ENCODE data around the gene CERS5. TPM values are rescaled to one million over a fixed set of nuclear protein-coding genes. Genes with fewer than 3 reads are reported as not detected.

CERS5 gene
- total RNA-seq, 1 experiment from 2014 or later = 28.2 TPM

- H3K27ac Mint-ChIP-seq (ENCODE audit: unreplicated experiment) = no peak overlapping the region
- intact Hi-C loops (cut with micrococcal nuclease; ENCODE audit: unreplicated experiment) = no loop called here
- no peak for DNase-seq
- TF ChIP-seq CTCF (IDR thresholded peaks at IDR 0.05; ENCODE audit: unreplicated experiment) = no peak
- no TSS peak for BruUV-seq (replicated peaks)
- H3K27me3 Mint-ChIP-seq (ENCODE audit: unreplicated experiment) = peaks cover 17% of the 10 kb centered on the region
- H3K9me3 Mint-ChIP-seq (ENCODE audit: low read depth, unreplicated experiment) = no peaks in the 10 kb centered on the region
- no peak overlapping the region for H3K4me3 Mint-ChIP-seq (ENCODE audit: low read depth, unreplicated experiment)
- CTCF ChIA-PET = no interaction called here
- H3K36me3 Mint-ChIP-seq (ENCODE audit: insufficient read depth, unreplicated experiment) = peaks cover 15% of the 10 kb centered on the region
- peaks cover 11% of the 10 kb centered on the region for H3K4me1 Mint-ChIP-seq (ENCODE audit: low read depth, unreplicated experiment)
Observed at GRCh38 chr12:50100561-50100960, 66.6 kb downstream of the CERS5 start.

- H3K4me1 Mint-ChIP-seq (ENCODE audit: low read depth, unreplicated experiment) = peaks cover 11% of the 10 kb centered on the region
- peaks cover 6% of the 10 kb centered on the region for H3K27me3 Mint-ChIP-seq (ENCODE audit: unreplicated experiment)
- CTCF ChIA-PET = no interaction called here
- no peak overlapping the region for H3K27ac Mint-ChIP-seq (ENCODE audit: unreplicated experiment)
- no peak for DNase-seq
- no TSS peak for BruUV-seq (replicated peaks)
- intact Hi-C loops (cut with micrococcal nuclease; ENCODE audit: unreplicated experiment) = no loop called here
- no peaks in the 10 kb centered on the region for H3K9me3 Mint-ChIP-seq (ENCODE audit: low read depth, unreplicated experiment)
- peaks cover 19% of the 10 kb centered on the region for H3K36me3 Mint-ChIP-seq (ENCODE audit: insufficient read depth, unreplicated experiment)
- no peak for TF ChIP-seq CTCF (IDR thresholded peaks at IDR 0.05; ENCODE audit: unreplicated experiment)
- H3K4me3 Mint-ChIP-seq (ENCODE audit: low read depth, unreplicated experiment) = no peak overlapping the region
Observed at GRCh38 chr12:50099302-50100008, 67.7 kb downstream of the CERS5 start.

- H3K4me1 Mint-ChIP-seq (ENCODE audit: low read depth, unreplicated experiment) = no peaks in the 10 kb centered on the region
- no TSS peak for BruUV-seq (replicated peaks)
- no peaks in the 10 kb centered on the region for H3K27me3 Mint-ChIP-seq (ENCODE audit: unreplicated experiment)
- intact Hi-C loops (cut with micrococcal nuclease; ENCODE audit: unreplicated experiment) = no loop called here
- DNase-seq = no peak
- no peaks in the 10 kb centered on the region for H3K9me3 Mint-ChIP-seq (ENCODE audit: low read depth, unreplicated experiment)
- no peak overlapping the region for H3K4me3 Mint-ChIP-seq (ENCODE audit: low read depth, unreplicated experiment)
- CTCF ChIA-PET = no interaction called here
- H3K36me3 Mint-ChIP-seq (ENCODE audit: insufficient read depth, unreplicated experiment) = peaks cover 19% of the 10 kb centered on the region
- no peak for TF ChIP-seq CTCF (IDR thresholded peaks at IDR 0.05; ENCODE audit: unreplicated experiment)
- no peak overlapping the region for H3K27ac Mint-ChIP-seq (ENCODE audit: unreplicated experiment)
Observed at GRCh38 chr12:50097952-50098351, 69.2 kb downstream of the CERS5 start.

- Mint-ChIP-seq H3K4me1 (ENCODE audit: low read depth, unreplicated experiment) (peaks cover 14% of the 10 kb centered on the region), H3K9me3 (ENCODE audit: low read depth, unreplicated experiment) (no peaks in the 10 kb centered on the region), H3K27ac (ENCODE audit: unreplicated experiment) (no peak overlapping the region), H3K4me3 (ENCODE audit: low read depth, unreplicated experiment) (no peak overlapping the region), H3K36me3 (ENCODE audit: insufficient read depth, unreplicated experiment) (peaks cover 21% of the 10 kb centered on the region), H3K27me3 (ENCODE audit: unreplicated experiment) (no peaks in the 10 kb centered on the region)
- no TSS peak for BruUV-seq (replicated peaks)
- TF ChIP-seq CTCF (IDR thresholded peaks at IDR 0.05; ENCODE audit: unreplicated experiment) = no peak
- CTCF ChIA-PET = interaction anchor here (0.7 kb wide), 1 partner anchor 86 kb away, joined by 3 read pairs; no protein-coding TSS in a partner anchor
- DNase-seq = no peak
- intact Hi-C loops (cut with micrococcal nuclease; ENCODE audit: unreplicated experiment) = no loop called here
Observed at GRCh38 chr12:50090391-50090790, 76.8 kb downstream of the CERS5 start.

Data from Calu3 (cell line).